ENCODE data around the gene FAM186B.

Gene FAM186B

GRCh38 chr12:49565406-49566265, 39.8 kb downstream of the FAM186B start:
- no peak for DNase-seq

GRCh38 chr12:49564686-49565405, 40.6 kb downstream of the FAM186B start:
- no peak for DNase-seq

GRCh38 chr12:49563951-49564685, 41.3 kb downstream of the FAM186B start:
- no peak for DNase-seq

- DNase-seq, result no peak
These were observed 42.6 kb downstream of the FAM186B start for GRCh38 chr12:49562831-49563230.

- DNase-seq, result no peak
These were observed 43.2 kb downstream of the FAM186B start for GRCh38 chr12:49562233-49562632.

GRCh38 chr12:49560695-49561094, 44.7 kb downstream of the FAM186B start:
- no peak for DNase-seq

- DNase-seq, result no peak
These were observed 46.3 kb downstream of the FAM186B start for GRCh38 chr12:49559011-49559675.

GRCh38 chr12:49558526-49558925, 46.9 kb downstream of the FAM186B start:
- no peak for DNase-seq

- DNase-seq, result no peak
These were observed 47.6 kb downstream of the FAM186B start for GRCh38 chr12:49557917-49558215.

GRCh38 chr12:49557187-49557916, 48.1 kb downstream of the FAM186B start:
- DNase-seq, result no peak

GRCh38 chr12:49556391-49557186, 48.9 kb downstream of the FAM186B start:
- no peak for DNase-seq

- DNase-seq, result no peak
These were observed 49.6 kb downstream of the FAM186B start for GRCh38 chr12:49555631-49556390.

GRCh38 chr12:49554266-49554665, 51.2 kb downstream of the FAM186B start:
- no peak for DNase-seq

- no peak for DNase-seq
These were observed 51.8 kb downstream of the FAM186B start for GRCh38 chr12:49553512-49554088.

- no peak for DNase-seq
These were observed 52.5 kb downstream of the FAM186B start for GRCh38 chr12:49552899-49553298.

GRCh38 chr12:49552425-49552824, 53.0 kb downstream of the FAM186B start:
- no peak for DNase-seq

GRCh38 chr12:49552014-49552413, 53.4 kb downstream of the FAM186B start:
- DNase-seq, result no peak

- no peak for DNase-seq
These were observed 54.7 kb downstream of the FAM186B start for GRCh38 chr12:49550693-49551252.

GRCh38 chr12:49549735-49550692, 55.4 kb downstream of the FAM186B start:
- DNase-seq, result no peak
